UCSD-AML1 (cell line): ENCODE data around the gene TBC1D3C.
"Not testable (repeated sequence)": the region's sequence is repeated elsewhere in the genome, so short reads cannot be mapped to it uniquely, and the experiment has no call there.

Experiments used
- DNase-seq: peaks from one replicate; lab custom pipeline; 2025; ENCODE audit not compliant: unreplicated experiment; lab: John Stamatoyannopoulos, UW

TBC1D3C gene

GRCh38 chr17:38068534-38068933 lies at the start of gene TBC1D3C:
Gene TBC1D3C, minus strand, starts transcription at chr17:38068634. Its CDS starts 1,568 bp downstream, at chr17:38067066.
- not testable (repeated sequence) for DNase-seq

GRCh38 chr17:38099262-38099661 lies 30.8 kb upstream of the TBC1D3C start:
- not testable (repeated sequence) for DNase-seq

- DNase-seq, result not testable (repeated sequence)
Measured at GRCh38 chr17:38094059-38094694, 25.7 kb upstream of the TBC1D3C start.

- not testable (repeated sequence) for DNase-seq
Measured at GRCh38 chr17:38088120-38088519, 19.7 kb upstream of the TBC1D3C start.

- DNase-seq, result not testable (repeated sequence)
Measured at GRCh38 chr17:38087344-38087743, 18.9 kb upstream of the TBC1D3C start.
